GM19238 (cell line): ENCODE results near the gene HIPK2.

Experiments used
- DNase-seq: peaks from one replicate; pipeline ENCODE4 v3.0.0; 2011; ENCODE audit warnings: low spot score; ENCODE audit not compliant: insufficient read length

HIPK2 gene

DNA sequence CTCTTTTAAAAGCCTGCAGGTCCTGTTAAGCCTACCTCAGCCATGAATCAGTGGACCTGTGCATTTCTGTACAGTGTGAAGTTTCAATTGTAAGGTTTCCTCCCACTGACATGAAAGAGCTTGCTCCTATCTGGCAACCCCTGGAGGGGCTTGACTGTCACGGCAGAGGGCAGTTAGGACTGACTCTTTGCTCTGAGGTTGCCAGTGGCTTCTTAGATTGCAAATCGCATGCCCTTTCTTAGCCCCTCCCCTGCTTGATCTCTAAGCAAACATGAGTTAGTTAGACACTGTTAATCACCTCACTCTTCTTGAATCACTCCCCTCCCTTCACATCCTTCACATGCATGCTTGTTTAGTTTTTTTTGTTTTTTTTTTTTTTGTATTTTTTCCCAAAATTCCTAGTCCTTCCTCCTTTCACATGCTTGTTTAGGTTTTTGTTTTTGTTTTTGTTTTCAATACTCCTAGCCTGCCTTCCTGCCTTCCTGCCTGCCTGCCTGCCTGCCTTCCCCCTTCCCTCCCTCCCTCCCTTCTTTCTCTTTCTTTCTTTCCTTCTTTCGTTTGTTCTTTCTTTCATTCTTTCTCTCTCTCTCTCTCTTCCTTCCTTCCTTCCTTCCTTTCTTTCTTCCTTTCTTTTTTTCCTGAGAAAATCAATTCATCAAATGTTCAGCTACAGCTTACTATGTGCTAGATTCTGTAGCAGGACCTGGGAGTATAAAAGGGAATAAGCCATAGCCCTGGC lies 6.0 kb upstream of the HIPK2 start:
- DNase-seq = no peak

DNA sequence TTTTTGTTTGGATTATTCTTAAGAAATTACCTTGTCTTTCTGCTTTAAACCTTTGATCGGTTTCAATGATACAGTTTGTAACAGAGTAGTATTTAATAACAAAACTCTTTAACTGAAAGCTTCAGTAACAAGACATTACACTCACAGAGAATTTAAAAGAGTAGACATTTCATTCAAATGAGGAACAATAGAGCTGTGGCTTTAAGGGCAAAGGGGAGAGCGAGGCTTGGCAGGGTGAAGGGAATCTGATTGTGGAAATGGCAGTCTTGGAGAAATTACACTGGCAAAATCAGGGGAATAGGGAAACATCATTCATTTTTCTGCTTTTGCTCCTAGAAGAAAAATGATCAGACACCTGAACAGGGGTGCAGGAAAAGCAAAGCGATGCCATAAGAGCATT lies 5.1 kb upstream of the HIPK2 start:
- no peak for DNase-seq

GRCh38 chr7:139777133-139777891 lies 486 bp downstream of the HIPK2 start:
- DNase-seq = peak; percentile 48

- DNase-seq = no peak
These were observed 1.2 kb downstream of the HIPK2 start for GRCh38 chr7:139776486-139777132.

GRCh38 chr7:139775829-139776266 lies 1.9 kb downstream of the HIPK2 start:
- DNase-seq = peak; percentile 56

GRCh38 chr7:139774376-139774775 lies 3.4 kb downstream of the HIPK2 start:
- DNase-seq = no peak

- DNase-seq = no peak
These were observed 4.4 kb downstream of the HIPK2 start for GRCh38 chr7:139773371-139773770.

DNA sequence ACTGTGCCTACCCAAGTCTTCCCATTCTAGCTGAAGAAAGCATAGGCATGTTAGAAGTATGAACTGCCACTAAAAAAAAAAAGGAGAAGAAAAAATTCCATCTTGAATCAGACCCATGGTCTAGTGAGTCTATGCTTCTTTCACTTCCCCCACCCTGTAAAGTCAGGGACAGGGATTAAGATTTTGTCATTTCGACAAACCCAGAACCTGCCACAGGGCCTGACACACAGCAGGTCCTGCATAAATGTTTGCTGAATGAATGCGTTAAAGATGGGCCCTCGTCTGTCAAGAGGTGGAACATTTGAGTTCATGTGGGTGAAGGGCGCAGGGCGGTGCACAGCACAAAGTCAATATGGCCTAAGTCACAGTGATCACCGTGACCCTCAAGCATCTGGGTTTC lies 4.9 kb downstream of the HIPK2 start:
- no peak for DNase-seq

- no peak for DNase-seq
These were observed 5.7 kb downstream of the HIPK2 start for GRCh38 chr7:139772115-139772514.

DNA sequence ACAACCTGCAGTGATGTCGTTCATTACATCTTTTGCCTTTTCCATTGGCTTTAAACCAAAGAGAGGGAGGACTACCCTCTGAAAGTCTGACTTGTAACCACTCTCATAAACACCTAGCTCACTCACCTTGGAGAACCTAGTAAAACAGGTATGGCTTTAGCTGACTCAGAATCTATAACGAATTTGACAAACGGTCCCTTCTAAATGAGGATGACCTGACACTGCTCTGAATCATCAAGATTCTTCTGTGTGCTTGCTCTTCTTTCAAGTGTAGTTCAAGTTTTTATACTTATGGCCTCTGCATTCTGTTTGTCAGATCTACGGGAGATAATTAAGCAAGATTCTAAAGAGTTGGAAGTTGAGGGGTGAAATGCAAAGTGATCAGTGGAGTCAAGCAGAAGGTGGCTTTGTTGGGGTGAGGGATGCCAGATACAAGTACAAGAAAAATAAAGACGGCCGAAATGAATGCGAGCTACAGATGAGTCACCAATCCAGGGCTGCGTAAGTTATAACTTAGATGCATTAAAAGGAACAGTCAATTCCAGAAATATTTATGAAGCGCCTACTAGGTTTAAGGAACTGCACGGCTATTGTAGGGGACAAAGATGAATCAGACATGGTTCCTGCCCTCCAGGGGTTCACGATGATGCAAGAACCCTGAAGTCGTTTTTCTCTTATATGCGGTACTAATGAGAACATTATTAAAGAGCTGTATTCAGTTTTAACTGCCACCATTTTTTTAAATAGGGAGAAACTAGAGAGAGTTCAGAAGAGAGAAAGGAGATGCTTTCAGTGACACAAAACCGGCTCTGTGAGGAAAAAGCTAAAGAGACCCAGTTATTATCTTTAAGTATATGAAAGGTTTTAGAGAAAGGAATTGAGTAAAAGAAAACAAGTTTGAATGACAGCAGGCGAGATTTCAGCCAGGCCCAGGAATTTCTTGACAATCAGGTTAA lies 6.5 kb downstream of the HIPK2 start:
- no peak for DNase-seq

- DNase-seq = no peak
These were observed 8.0 kb downstream of the HIPK2 start for GRCh38 chr7:139769761-139770160.

- DNase-seq = no peak
These were observed 8.7 kb downstream of the HIPK2 start for GRCh38 chr7:139769066-139769465.

- DNase-seq = no peak
These were observed 9.5 kb downstream of the HIPK2 start for GRCh38 chr7:139768249-139768824.

DNA sequence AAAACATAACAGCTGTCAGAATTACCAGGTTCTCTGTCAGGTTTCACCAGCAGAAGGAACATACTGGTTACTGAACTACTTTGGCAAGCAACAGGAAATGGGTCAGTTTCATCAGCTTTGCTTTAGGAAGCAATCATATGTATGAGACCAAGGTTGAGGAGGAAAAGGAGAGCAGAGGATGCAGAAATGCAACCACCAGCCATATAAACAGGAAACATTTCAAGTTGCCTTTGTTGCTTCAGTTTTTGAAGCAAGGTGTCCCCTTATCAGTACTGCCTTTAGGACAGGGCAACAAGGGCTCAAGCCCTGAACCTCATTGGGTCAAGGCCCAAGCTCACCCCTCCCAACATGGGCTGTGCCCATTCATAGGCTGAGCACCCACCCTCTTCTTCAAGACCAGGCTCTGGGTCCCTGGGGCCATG lies 10.2 kb downstream of the HIPK2 start:
- DNase-seq = peak; percentile 40

- DNase-seq = no peak
These were observed 12.7 kb downstream of the HIPK2 start for GRCh38 chr7:139765143-139765542.

- DNase-seq = no peak
These were observed 14.5 kb downstream of the HIPK2 start for GRCh38 chr7:139763330-139763729.

GRCh38 chr7:139762886-139763285 lies 14.9 kb downstream of the HIPK2 start:
- DNase-seq = no peak

DNA sequence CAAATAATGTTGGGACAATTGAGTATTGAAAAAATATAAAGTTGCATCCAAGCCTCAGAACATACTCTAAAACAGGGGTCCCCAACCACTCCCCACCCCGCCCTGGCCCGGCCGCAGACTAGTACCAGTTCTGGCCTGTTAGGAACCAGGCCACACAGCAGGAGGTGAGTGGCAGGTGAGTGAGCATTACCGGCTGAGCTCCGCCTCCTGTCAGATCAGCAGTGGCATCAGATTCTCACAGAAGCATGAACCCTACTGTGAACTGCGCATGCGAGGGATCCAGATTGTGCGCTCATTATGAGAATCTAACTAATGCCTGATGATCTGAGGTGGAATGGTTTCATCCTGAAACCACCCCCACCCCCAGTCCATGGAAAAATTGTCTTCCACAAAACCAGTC lies 19.4 kb downstream of the HIPK2 start:
- no peak for DNase-seq

GRCh38 chr7:139757968-139758367 lies 19.8 kb downstream of the HIPK2 start:
- DNase-seq = no peak

DNA sequence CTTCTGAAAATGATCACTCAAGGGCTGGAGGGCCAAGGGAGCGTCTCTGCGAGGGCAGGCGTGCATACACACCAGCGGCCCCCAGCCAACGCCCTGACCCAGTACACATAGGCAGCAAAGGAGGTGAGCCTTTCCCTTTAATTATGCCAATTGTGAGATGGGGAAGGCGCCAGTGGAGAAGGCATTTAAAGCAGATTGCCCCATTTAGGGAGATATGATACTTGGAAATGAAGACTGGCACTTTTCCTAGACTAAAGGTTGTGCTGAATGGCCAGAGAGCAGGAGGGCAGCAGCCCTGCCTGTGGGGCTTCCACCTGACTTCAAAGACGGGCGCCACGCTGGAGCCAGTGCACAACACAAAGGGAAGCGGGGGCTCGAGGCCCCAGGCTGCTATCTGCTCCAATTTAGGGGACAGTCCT lies 24.1 kb downstream of the HIPK2 start:
- no peak for DNase-seq
